ENCODE results near the gene PBOV1.

DNA sequence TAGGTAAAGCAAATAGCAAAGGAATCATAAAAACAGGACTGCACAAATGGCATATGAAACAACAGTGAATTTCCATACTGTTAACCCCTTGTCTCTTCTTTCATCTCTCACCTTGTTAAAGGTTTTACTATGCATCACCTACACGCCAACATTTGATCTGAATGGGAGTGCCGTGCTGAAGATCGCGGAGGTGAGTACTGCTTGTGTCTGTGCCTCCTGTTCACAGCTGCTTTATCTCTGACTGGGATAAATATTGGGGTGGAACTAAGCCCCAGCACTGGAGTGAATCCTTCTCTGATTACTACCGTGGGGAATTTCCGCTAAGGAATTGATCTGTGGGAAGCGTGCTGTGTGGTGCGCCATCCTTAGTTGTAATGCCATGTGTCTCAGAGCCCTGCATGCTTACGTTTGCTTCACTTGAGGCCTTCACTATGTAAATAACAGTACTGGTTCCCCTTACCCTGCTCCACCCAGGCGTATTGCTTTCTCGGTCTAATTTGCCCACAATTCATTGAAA is 11.4 kb upstream of the PBOV1 start:
- TF ChIP-seq CTCF (IDR thresholded peaks at IDR 0.05) (no peak), JUN (IDR thresholded peaks at IDR 0.05) (no peak), MAFK (IDR thresholded peaks at IDR 0.05; ENCODE audit: partially characterized antibody) (no peak), POLR2A (IDR thresholded peaks at IDR 0.05; ENCODE audit: low read length) (no peak), EP300 (IDR thresholded peaks at IDR 0.05) (no peak), CHD2 (IDR thresholded peaks at IDR 0.05; ENCODE audit: low read length, partially characterized antibody) (no peak), NR3C1 (IDR thresholded peaks at IDR 0.05) (no peak), NFE2L2 (conservative IDR thresholded peaks at IDR 0.05; ENCODE audit: low read length) (no peak)
- TF ChIP-seq, protein P1, sequence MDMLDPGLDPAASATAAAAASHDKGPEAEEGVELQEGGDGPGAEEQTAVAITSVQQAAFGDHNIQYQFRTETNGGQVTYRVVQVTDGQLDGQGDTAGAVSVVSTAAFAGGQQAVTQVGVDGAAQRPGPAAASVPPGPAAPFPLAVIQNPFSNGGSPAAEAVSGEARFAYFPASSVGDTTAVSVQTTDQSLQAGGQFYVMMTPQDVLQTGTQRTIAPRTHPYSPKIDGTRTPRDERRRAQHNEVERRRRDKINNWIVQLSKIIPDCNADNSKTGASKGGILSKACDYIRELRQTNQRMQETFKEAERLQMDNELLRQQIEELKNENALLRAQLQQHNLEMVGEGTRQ (IDR thresholded peaks at IDR 0.05), result no peak

All from A549 (cell line).